GM19438 (cell line): ENCODE measurements around the gene ACAD10.

ENCODE experiments used
- ATAC-seq: cut with Tn5 transposase; IDR thresholded peaks from one replicate; pipeline ENCODE4 v1.9.1; 2021; ENCODE audit warnings: low read depth; ENCODE audit not compliant: unreplicated experiment

ACAD10 gene

DNA sequence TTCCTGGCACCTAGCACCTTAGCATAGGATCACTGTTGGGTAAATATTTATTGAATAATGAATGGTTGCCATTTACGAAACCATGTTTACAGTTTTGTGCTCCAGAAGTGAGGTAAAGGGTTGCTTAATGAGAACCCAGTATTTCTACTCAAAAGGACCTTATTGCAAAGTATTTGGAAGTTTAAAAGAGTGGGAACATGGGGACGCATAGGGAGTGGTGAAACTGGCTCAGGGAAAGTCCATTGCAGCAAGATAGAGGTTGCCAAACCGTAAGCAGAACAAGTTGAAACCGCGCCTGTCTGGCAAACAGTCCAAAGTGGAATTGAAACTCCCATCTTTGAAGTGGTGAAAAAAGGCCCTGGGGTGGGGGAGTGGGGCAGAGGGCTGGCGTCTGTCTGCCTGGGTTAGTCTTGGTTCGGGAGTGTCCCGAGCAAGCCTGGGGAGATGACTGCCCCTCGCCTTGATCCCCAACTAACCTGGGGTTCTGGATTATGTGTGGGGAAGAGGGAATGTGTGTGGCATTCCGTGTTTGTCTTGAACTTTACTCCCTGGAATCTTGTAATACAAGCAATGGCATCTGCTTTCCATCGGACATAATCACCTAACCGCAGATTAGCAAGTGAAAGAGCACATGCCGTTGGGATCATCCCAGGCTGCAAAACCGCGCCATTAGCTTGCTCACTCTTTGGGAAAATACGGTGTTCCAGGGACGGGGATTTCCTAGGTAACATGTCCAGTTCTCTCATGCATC lies 88.1 kb downstream of the ACAD10 start:
- no peak for ATAC-seq

DNA sequence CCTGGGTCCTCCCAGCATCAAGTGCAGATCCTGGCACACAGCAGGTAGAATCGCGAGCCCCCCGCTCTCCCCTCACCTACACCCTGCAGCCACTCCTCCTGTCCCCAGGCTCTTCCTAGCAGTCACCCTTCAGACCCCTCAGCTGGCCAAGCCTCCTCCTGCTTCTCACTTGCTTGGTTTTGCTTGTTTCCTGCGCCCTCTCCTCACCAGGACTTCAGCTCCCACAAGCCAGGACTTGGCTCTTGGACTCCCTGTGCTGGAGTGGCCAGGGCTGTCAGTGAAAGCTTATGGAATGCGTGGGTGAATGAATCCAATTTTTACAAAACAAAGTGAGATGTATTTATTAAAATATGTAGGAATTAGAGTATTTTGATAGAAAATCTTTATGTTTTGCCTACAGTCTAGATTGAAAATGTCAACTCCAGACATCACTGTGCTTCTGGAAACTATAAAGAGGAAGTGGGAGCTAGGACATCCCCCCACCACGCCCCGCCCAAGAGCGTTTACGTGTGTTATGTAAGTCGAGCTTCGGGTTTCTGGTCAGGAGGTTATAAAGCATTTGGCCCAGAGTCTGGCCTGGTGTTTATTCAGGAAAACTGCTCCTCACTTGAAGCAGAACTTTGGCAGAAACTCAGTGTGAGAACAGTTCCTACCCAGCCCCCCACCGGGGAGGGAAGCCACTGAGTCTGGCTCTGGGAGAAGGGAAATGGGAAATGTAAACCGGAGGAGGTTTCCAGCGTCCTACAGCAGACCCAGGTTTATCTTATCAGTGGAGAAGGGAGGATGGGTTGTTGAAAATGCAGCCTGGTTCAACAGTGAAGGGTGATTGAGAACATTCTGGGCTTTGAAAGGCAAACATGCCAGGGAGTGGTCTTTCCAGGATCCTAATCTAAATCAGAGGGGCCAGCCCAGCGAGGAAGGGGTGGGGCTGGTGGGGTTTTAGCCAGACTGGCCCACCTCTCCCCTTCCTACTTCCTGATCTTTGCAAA lies 89.6 kb downstream of the ACAD10 start:
- ATAC-seq: peak; percentile 60

DNA sequence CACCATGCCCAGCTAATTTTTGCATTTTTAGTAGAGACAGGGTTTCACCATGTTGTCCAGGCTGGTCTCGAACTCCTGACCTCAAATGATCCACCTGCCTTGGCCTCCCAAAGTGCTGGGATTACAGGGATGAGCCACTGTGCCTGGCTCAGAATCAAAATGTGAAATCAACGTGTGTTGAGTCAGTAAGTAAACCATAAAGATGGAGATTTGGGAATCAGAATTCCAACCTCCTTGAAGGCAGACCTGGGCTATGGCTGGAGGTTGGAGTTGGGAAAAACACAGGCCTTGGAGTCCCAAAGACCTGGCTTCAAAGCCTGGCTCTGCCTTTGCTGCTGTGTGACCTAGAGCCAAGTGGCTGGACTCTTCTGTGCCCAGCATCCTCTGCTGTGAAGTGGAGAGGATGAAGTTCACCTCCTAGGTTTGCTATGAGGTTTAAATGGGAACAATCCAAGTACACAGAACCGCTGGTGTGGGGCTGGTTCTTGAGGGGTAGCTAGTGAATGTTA lies 91.0 kb downstream of the ACAD10 start:
- ATAC-seq: no peak

DNA sequence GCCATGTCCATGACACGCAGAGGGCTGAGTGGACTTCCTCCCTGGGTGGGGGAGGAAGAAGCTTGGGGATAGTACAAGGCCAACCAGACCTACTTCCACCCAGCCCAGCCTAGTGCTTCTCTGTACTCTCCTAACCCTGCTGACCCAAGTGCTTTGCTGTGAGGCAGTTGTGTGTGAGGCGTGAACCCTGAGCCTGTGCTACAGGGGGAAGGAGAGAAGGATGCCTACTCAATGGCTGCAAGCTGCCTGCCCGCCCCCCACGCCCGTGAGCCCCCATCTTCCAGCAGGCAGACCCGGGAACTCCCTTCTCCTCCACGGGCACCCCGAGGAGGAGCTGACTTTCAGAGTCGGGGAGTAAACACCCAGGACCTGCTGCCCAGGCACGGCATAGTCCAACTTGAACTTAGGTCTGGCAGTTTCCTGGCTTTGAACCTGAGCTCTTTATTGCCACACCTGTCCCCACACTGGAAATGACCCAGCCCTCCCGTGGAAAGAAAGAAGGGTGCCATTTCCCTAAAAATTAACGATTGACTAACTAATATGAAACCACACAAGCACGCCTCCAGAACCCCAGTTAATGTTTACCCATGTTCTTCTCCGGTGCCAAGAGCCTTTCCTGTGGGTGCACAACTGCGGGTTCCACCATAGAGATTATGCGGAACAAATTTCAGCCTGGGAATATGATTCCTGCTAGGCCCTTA lies 91.6 kb downstream of the ACAD10 start:
- no peak for ATAC-seq

DNA sequence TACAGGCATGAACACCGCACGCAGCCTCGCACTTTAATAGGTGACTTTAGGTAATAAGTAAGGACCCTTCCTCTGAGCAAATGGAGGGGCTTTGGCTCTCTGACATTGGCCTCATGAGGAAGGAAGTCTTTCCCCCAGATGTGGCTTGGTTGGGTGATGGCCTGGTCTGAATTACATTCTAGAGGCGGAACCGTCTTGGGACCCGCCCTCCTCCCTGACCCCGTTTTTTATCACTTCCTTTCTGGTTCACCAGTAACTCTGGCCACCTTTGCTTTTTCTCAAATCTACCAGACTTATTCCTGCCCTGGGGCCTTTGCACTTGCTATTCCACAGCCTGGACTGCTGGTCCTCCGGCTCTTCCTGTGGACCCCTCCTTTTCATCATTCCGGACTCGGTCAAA lies 94.3 kb downstream of the ACAD10 start:
- ATAC-seq: no peak

DNA sequence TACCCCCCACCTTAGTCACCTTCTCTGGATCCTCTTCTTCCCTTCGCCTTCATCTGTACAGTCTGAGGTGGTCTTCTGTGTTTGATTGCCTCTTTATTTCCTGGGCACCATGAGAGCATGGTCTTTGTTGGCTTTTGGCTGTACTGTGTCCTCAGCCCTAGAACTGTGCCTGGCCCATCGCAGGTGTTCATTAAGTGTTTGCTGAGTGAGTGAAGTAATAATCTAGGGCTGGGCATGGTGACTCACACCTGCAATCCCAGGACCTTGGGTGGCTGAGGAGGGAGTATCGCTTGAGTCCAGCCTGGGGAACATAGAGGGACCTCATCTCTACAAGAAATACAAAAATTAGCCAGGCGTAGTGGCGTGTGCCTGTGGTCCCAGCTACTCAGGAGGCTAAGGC lies 94.8 kb downstream of the ACAD10 start:
- no peak for ATAC-seq

DNA sequence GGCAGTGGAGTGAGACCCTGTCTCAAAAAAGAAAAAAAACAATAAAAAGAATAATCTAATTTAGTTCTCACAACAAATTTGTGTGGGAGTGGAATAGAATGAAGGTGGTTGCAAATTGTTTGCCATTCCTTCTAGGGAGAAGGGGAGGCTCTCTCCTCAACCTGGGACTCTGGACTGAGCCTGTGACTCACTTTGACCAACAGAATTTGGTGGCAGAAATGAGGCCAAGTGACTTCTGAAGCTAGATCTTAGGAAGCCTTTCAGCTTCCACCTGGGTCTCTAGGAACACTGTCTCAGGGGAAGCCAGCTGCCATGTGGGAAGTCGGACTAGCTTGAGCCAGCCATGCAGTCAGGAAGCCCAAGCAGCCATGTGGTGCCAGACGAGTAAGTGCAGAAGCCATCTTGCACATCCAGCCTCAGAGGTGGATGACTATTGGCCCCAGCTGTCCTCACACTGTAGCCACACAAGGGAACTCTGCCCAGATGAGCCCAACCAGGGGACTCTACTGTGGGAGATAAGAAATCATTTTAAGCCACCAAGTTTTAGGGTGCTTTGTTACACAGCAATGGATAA lies 95.3 kb downstream of the ACAD10 start:
- no peak for ATAC-seq

DNA sequence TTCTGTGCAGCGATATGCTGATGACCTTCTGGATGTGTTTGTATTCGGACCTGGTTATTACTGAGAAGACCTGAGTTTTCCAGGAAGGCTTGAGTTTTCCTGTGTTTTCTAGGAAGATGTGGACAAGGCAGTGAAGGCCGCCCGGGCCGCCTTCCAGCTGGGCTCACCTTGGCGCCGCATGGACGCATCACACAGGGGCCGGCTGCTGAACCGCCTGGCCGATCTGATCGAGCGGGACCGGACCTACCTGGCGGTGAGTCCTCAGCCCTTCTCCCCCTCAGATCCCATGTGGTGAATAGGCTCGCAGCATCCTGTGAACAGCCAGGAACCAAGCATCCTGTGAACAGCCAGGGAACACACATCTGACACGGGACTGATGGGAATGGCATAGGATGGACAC lies 97.2 kb downstream of the ACAD10 start:
- no peak for ATAC-seq

DNA sequence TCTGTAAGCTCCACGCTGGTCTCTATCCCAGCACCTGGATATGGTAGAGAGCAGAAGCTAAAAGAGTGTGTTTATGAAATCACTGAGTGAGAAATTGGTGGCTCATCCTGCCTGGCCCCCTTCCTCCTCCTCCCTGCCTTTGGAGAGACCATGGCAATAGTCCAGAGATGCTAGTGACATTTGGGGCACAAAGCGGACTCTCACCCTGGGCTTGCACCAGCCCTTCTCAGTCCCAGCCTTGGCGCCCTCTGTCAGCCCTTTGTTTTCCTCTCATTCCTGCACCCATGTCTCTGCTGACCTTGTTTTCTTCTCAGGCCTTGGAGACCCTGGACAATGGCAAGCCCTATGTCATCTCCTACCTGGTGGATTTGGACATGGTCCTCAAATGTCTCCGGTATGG lies 99.1 kb downstream of the ACAD10 start:
- ATAC-seq: no peak

DNA sequence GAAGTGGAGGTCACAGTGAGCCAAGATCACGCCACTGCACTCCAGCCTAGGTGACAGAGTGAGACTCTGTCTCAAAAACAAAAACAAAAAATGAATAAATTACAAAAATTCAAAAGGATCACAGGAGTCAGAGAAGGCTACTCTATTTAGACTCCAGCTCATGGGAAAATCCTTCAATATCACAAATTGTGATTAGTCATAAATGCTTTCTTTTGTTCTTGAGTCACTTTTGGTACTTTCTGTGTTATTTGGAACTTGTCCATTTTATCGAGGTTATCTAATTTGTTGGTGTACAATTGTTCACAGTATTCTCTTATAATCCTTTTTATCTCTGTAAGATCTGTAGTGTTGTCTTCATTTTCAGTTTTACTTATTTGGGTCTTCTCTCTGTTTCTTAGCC lies 99.8 kb downstream of the ACAD10 start:
- no peak for ATAC-seq

DNA sequence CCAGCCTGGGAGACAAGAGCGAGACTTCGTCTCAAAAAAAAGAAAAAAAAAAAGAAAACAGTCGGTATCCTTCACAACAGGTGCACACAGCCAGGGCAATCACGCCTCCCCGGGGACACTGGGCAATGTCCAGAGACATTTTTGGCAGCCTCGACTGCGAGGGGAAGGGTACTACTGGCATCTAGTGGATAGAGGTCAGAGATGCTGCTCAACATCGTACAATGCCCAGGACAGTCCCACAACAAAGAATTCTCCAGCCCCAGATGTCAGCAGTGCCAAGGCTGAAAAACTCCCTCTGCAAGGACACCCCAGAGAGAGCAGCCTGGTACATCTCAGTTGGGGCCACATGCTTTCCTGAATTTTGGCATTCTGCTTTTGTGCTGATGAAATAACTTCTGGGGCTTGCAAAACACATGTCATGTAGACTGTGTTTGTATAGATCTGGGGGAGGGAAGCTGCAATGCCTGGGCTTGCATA lies 102.4 kb downstream of the ACAD10 start:
- no peak for ATAC-seq

DNA sequence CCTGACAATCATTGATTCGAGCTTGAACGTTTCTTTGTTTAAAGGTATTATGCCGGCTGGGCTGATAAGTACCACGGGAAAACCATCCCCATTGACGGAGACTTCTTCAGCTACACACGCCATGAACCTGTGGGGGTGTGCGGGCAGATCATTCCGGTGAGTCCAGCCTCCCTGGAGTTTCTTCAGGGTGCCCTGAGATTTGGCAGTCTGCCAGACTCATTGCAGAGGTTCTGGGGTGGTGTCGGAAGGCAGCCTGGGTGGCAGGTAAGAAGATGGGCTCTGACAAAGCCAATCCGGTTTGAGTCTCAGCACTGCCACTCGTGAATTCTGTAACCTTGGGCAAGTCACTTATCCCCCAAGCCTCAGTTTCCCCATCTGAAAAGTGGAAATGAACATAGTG lies 103.9 kb downstream of the ACAD10 start:
- ATAC-seq: no peak

DNA sequence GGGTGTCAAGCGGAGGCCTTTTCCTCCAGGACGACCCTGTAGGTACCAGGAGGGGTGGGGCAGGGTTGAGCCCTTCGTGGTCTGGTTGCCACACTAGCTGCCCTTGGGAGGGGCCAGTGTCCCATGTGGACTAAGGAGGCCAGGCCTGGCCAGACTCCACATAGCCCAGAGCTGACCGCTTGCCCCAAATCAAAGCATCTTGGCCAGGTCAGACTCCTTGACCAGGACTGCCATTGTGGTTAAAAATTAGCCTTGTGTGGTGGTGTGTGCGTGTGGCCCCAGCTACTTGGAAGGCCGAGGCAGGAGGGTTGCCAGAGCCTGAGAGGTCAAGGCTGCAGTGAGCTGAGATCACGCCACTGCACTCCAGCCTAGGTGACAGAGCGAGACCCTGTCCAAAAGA lies 105.7 kb downstream of the ACAD10 start:
- no peak for ATAC-seq

DNA sequence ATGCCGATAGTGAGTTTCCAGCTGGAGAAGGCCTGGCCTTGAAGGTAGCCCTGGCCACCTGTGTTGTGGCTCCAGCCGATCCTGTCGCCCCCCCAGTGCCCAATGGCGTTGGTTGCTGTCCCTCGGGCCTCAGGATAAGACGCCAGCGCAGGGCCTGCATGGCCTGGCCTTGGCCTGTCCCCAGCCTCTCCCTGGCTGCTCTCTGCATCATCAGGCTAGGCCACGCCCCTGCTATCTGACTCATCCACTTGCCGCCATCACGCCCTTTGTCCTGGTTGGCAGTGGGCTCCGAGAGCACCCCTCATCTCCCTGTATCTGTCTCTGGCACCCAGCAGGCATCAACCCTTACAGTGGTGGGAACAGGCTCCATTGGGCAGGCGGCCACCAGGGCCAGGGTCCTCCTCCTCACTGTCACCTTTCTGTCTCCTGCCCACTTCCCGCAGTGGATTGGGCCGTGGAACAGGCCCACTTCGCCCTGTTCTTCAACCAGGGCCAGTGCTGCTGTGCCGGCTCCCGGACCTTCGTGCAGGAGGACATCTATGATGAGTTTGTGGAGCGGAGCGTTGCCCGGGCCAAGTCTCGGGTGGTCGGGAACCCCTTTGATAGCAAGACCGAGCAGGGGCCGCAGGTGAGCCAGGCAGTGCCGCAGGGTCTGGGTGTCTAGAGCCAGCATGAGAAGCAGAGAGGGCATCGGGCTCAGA lies 106.5 kb downstream of the ACAD10 start:
- ATAC-seq: no peak

DNA sequence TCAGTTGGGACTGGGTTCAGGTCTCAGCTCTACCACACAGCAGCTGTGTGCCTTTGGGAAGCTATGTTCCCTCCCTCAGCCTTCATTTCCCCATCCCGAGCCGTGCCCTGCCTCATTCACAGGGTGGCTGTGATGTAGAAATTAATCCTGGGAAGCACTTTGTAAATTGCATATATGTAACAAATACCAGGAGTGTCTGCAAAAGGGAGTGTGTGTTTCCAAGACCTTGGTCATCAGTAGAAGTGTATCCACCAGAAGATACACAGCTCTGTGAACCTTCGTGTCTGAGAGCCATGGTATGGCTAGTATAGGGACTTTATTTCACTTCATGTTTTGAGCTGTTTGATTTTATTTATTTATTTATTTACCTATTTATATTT lies 107.0 kb downstream of the ACAD10 start:
- no peak for ATAC-seq

DNA sequence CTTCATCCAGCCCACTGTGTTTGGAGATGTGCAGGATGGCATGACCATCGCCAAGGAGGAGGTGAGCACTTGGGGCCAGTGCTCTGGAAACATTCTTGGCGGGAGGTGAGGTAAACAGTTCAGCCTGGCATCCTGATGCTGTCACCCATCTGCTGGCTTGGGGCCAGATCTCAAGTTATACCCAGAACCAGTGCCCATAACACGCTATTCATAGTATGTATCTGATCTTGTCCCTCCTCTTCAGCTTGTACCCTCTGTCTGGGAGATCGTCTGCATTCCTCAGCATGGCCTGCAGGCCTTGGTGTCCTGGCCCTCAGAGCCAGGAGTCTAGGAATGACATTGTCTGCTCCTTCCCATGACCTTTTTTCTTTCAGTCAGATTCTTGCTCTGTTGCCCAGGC lies 112.3 kb downstream of the ACAD10 start:
- no peak for ATAC-seq

DNA sequence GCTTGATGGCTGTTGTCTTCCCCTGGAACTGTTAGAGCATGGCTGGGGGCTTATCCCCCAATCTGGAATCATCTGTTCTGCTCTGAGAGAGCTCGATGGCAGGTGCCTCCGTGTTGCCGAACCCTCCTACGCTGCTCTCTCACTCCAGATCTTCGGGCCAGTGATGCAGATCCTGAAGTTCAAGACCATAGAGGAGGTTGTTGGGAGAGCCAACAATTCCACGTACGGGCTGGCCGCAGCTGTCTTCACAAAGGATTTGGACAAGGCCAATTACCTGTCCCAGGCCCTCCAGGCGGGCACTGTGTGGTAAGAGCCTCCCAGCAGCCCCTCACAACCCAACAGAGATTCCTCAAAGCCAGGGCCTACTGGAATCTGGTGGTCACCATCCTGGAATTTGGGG lies 113.9 kb downstream of the ACAD10 start:
- ATAC-seq: no peak

DNA sequence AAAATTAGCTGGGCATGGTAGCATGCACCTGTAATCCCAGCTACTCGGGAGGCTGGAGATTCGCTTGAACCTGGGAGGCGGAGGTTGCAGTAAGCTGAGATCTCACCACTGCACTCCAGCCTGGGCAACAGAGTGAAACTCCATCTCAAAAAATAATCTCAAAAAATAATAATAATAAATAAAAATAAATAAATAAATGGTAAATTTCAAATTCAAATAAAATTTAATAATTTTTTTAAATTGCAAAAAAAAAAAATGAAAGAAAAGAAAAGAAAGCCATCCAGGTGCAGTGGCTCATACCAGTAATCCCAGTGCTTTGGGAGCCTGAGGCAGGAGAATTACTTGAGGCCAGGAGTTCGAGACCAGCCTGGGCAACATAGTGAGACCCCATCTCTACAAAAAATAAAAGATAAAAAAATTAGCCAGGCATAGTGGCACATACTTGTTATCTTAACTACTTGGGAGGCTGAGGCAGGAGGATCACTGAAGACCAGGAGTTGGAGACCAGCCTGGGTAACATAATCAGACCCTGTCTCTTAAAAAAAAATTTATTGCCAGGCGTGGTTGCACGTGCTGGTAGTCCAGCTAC lies 117.3 kb downstream of the ACAD10 start:
- no peak for ATAC-seq

DNA sequence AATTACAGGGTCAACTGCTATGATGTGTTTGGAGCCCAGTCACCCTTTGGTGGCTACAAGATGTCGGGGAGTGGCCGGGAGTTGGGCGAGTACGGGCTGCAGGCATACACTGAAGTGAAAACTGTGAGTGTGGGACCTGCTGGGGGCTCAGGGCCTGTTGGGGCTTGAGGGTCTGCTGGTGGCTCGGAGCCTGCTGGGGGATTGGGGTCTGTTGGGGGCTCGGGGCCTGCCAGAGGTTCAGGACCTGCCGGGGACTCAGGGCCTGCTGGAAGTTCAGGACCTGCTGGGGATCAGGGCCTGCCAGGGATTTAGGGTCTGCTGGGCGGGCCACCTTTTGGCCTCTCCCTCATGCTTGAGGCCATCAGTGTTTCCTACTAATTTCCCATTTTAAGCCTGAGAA lies 118.0 kb downstream of the ACAD10 start:
- ATAC-seq: no peak

DNA sequence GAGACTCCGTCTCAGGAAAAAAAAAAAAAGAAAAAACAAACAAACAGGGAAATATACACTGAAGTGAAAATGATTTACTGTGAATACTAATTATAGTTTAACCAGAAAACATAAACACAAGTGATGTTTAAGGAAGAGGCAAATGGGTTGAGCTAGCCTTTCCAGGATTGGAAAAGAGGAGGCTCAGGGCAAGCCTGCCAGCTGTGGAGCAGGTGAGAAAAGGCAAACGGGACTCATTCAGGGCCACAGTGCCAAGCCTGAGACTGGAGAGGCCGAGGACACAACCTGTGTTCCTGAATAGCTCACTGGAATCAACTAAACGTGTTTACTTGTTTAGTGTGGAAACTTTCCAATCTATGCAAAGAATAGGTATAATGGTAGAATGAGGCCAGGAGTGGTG lies 120.5 kb downstream of the ACAD10 start:
- ATAC-seq: no peak
